Stomach smooth muscle (tissue), 2 donors: Measurements from ENCODE around the gene FAM131C.
"Not testable (repeated sequence)": the region's sequence is repeated elsewhere in the genome, so short reads cannot be mapped to it uniquely, and the experiment has no call there.

ENCODE experiments used
- H3K27ac ChIP-seq: one replicate; pipeline ENCODE4 v1.7.0; 2013; ENCODE audit warnings: mild to moderate bottlenecking, low read length, inconsistent platforms
- H3K27me3 ChIP-seq, 2 donors: one replicate each; pipeline ENCODE4 v1.7.0; 2013; ENCODE audit warnings: low read length in 2 of 2; ENCODE audit not compliant: insufficient read depth in 2 of 2, control insufficient read depth in 1 of 2
- H3K36me3 ChIP-seq, 2 donors: one replicate each; pipeline ENCODE4 v1.7.0; 2013; ENCODE audit warnings: low read length in 2 of 2; ENCODE audit not compliant: control insufficient read depth in 2 of 2, insufficient read depth in 2 of 2
- H3K4me1 ChIP-seq: one replicate; pipeline ENCODE4 v1.7.0; 2013; ENCODE audit warnings: low read length; ENCODE audit not compliant: control insufficient read depth, insufficient read depth
- H3K4me3 ChIP-seq, 2 donors: one replicate each; pipeline ENCODE4 v1.7.0; 2013; ENCODE audit warnings: low read length in 2 of 2
- H3K9ac ChIP-seq, 2 donors: one replicate each; pipeline ENCODE4 v1.7.0; 2013; ENCODE audit warnings: low read length in 2 of 2, mild to moderate bottlenecking in 1 of 2
- H3K9me3 ChIP-seq, 2 donors: one replicate each; pipeline ENCODE4 v1.7.0; 2013; ENCODE audit warnings: low read length in 2 of 2; ENCODE audit not compliant: control insufficient read depth in 2 of 2
- donor health status: healthy.
- donor health status: Pancreatic carcinoma.

Gene FAM131C

GRCh38 chr1:16067127-16067768 is 6.2 kb downstream of the FAM131C start:
- no peak overlapping the region for H3K27ac ChIP-seq
- H3K9ac ChIP-seq = no peak overlapping the region

GRCh38 chr1:16066245-16066644 is 7.2 kb downstream of the FAM131C start:
- H3K36me3 ChIP-seq = no peaks in the 10 kb centered on the region
- no peaks in the 10 kb centered on the region for H3K9me3 ChIP-seq
- no peak overlapping the region for H3K4me3 ChIP-seq
- H3K27me3 ChIP-seq = no peaks in the 10 kb centered on the region
- H3K4me1 ChIP-seq = peaks cover 3% of the 10 kb centered on the region
- no peak overlapping the region for H3K27ac ChIP-seq
- H3K9ac ChIP-seq = no peak overlapping the region

More at GRCh38 chr1:16067127-16067768, 6.2 kb downstream of the FAM131C start:
- Histone ChIP-seq H3K9me3 (no peaks in the 10 kb centered on the region), H3K4me1 (peaks cover 3% of the 10 kb centered on the region), H3K4me3 (no peak overlapping the region), H3K27me3 (peaks cover 0 to under 1% of the 10 kb centered on the region in 2 donors), H3K36me3 (no peaks in the 10 kb centered on the region)

- Histone ChIP-seq H3K9me3 (no peaks in the 10 kb centered on the region), H3K27ac (no peak overlapping the region), H3K9ac (no peak overlapping the region), H3K4me3 (no peak overlapping the region), H3K36me3 (no peaks in the 10 kb centered on the region), H3K27me3 (no peaks in the 10 kb centered on the region), H3K4me1 (peaks cover 3% of the 10 kb centered on the region)
Observed at GRCh38 chr1:16065269-16065576, 8.2 kb downstream of the FAM131C start.

GRCh38 chr1:16064536-16065268 is 8.7 kb downstream of the FAM131C start:
- Histone ChIP-seq H3K27me3 (no peaks in the 10 kb centered on the region), H3K9me3 (no peaks in the 10 kb centered on the region), H3K27ac (no peak overlapping the region), H3K9ac (no peak overlapping the region), H3K4me1 (peaks cover 3% of the 10 kb centered on the region), H3K36me3 (no peaks in the 10 kb centered on the region), H3K4me3 (no peak overlapping the region)

- H3K9me3 ChIP-seq = no peaks in the 10 kb centered on the region
- peaks cover 3% of the 10 kb centered on the region for H3K4me1 ChIP-seq
- H3K4me3 ChIP-seq = no peak overlapping the region
- no peaks in the 10 kb centered on the region for H3K36me3 ChIP-seq
- H3K27me3 ChIP-seq = no peaks in the 10 kb centered on the region
- H3K27ac ChIP-seq = no peak overlapping the region
- no peak overlapping the region for H3K9ac ChIP-seq
Observed at GRCh38 chr1:16063921-16064320, 9.5 kb downstream of the FAM131C start.

- no peaks in the 10 kb centered on the region for H3K9me3 ChIP-seq
- no peak overlapping the region for H3K4me3 ChIP-seq
- H3K27me3 ChIP-seq = no peaks in the 10 kb centered on the region
- H3K9ac ChIP-seq = no peak overlapping the region
- H3K27ac ChIP-seq = no peak overlapping the region
- no peaks in the 10 kb centered on the region for H3K36me3 ChIP-seq
- no peaks in the 10 kb centered on the region for H3K4me1 ChIP-seq
Observed at GRCh38 chr1:16063226-16063829, 10.1 kb downstream of the FAM131C start.

- not testable (repeated sequence) for H3K9ac ChIP-seq, H3K4me1 ChIP-seq, H3K27ac ChIP-seq
Observed at GRCh38 chr1:16062687-16063075, 10.8 kb downstream of the FAM131C start.

GRCh38 chr1:16061989-16062686 is 11.3 kb downstream of the FAM131C start:
- not testable (repeated sequence) for H3K4me1 ChIP-seq

More at GRCh38 chr1:16062687-16063075, 10.8 kb downstream of the FAM131C start:
- not testable (repeated sequence) for H3K27me3 ChIP-seq, H3K36me3 ChIP-seq, H3K9me3 ChIP-seq, H3K4me3 ChIP-seq

GRCh38 chr1:16061266-16061665 is 12.2 kb downstream of the FAM131C start:
- H3K27me3 ChIP-seq = no peaks in the 10 kb centered on the region
- H3K27ac ChIP-seq = no peak overlapping the region
- H3K9me3 ChIP-seq = no peaks in the 10 kb centered on the region
- no peak overlapping the region for H3K4me3 ChIP-seq
- no peaks in the 10 kb centered on the region for H3K4me1 ChIP-seq
- H3K9ac ChIP-seq = no peak overlapping the region
- no peaks in the 10 kb centered on the region for H3K36me3 ChIP-seq

More at GRCh38 chr1:16061989-16062686, 11.3 kb downstream of the FAM131C start:
- not testable (repeated sequence) for H3K27me3 ChIP-seq, H3K9me3 ChIP-seq, H3K36me3 ChIP-seq, H3K4me3 ChIP-seq, H3K27ac ChIP-seq, H3K9ac ChIP-seq

GRCh38 chr1:16058394-16059120 is 14.9 kb downstream of the FAM131C start:
- not testable (repeated sequence) for H3K9me3 ChIP-seq, H3K27me3 ChIP-seq, H3K4me1 ChIP-seq, H3K4me3 ChIP-seq, H3K36me3 ChIP-seq, H3K27ac ChIP-seq, H3K9ac ChIP-seq
